Kasumi-1 (cell line): ENCODE data around the gene TBC1D12.
A peak's percentile ranks its signal among the peaks of the same experiment; 100 is the strongest.
"Not testable (repeated sequence)": the region's sequence is repeated elsewhere in the genome, so short reads cannot be mapped to it uniquely, and the experiment has no call there.

Source experiments
- DNase-seq, 2 experiments: peaks; one replicate each; lab custom pipeline; 2025; lab: John Stamatoyannopoulos, UW

TBC1D12 gene

GRCh38 chr10:94546049-94546900 is 143.9 kb downstream of the TBC1D12 start:
- DNase-seq: peak in 1 of 2 experiments; percentile 46

- peak in 1 of 2 experiments; percentile 19 for DNase-seq
Observed at GRCh38 chr10:94546901-94547185, 144.5 kb downstream of the TBC1D12 start.

- no peak for DNase-seq
Observed at GRCh38 chr10:94549221-94549620, 146.9 kb downstream of the TBC1D12 start.

GRCh38 chr10:94567714-94568307 is 165.5 kb downstream of the TBC1D12 start:
- not testable (repeated sequence) for DNase-seq

GRCh38 chr10:94571081-94571480 is 168.7 kb downstream of the TBC1D12 start:
- DNase-seq: no peak

- no peak for DNase-seq
Observed at GRCh38 chr10:94571528-94571927, 169.2 kb downstream of the TBC1D12 start.

GRCh38 chr10:94578790-94579189 is 176.4 kb downstream of the TBC1D12 start:
- no peak for DNase-seq

- no peak for DNase-seq
Observed at GRCh38 chr10:94583124-94583523, 180.8 kb downstream of the TBC1D12 start.
